ENCODE data around the gene ATP6V0D1.

GRCh38 chr16:67462279-67462655 is 18.7 kb downstream of the ATP6V0D1 start:
- TF ChIP-seq POLR2AphosphoS5 (IDR thresholded peaks at IDR 0.05; ENCODE audit: low read depth, low read length) = no peak
- no peak for TF ChIP-seq SPI1 (IDR thresholded peaks at IDR 0.05; ENCODE audit: low read depth, low read length)

Data from GM12891 (cell line).